Ascending aorta (tissue), 2 donors: ENCODE measurements around the gene RRM2. TPM values are rescaled to one million over a fixed set of nuclear protein-coding genes. Genes with fewer than 3 reads are reported as not detected.

Source experiments
- DNase-seq, 2 donors: peaks; one replicate each; pipeline ENCODE4 v3.0.0-alpha.2; 2019; ENCODE audit warnings: low spot score in 2 of 2
- H3K27ac ChIP-seq, 2 donors: fragments of 200-600 bp; sonication (generic); one replicate each; pipeline ENCODE4 v1.5.1; 2016 to 2017; ENCODE audit warnings: mild to moderate bottlenecking in 1 of 2
- H3K27me3 ChIP-seq: fragments of 200-600 bp; sonication (generic); one replicate; pipeline ENCODE4 v1.5.1; 2017
- H3K36me3 ChIP-seq, 2 donors: fragments of 200-600 bp; sonication (generic); one replicate each; pipeline ENCODE4 v1.5.1; 2016
- H3K4me1 ChIP-seq, 2 donors: fragments of 200-600 bp; sonication (generic); one replicate each; pipeline ENCODE4 v1.5.1; 2016 to 2017; ENCODE audit warnings: mild to moderate bottlenecking in 1 of 2
- H3K4me3 ChIP-seq, 2 donors: fragments of 200-600 bp; sonication (generic); one replicate each; pipeline ENCODE4 v1.5.1; 2016 to 2017; ENCODE audit warnings: mild to moderate bottlenecking in 1 of 2
- H3K9me3 ChIP-seq, 2 donors: fragments of 200-600 bp; sonication (generic); one replicate each; pipeline ENCODE4 v1.5.1; 2016
- CTCF ChIP-seq, 3 experiments: fragments of 200-600 bp in 2 of 3; fragments of 450-650 bp in 1 of 3; sonication (generic) in 2 of 3; IDR thresholded peaks; one replicate each; pipeline ENCODE4 v1.5.1; 2016 to 2019; ENCODE audit warnings: antibody characterized with exemption in 3 of 3, mild to moderate bottlenecking in 1 of 3, moderate library complexity in 1 of 3
- intact Hi-C: fragments of 100-400 bp; cut with DNase I; formaldehyde crosslinking; loops from one replicate; pipeline ENCODE4 v1.15.1; 2023
- total RNA-seq: library from RNA; depleted of rRNA; stranded (reverse); fragments of >200 nt; gene quantifications from one replicate; pipeline ENCODE4 v1.1.0, GENCODE V29; 2016

The RRM2 gene
- total RNA-seq, 1 donor from 2014 or later: not detected

- Histone ChIP-seq H3K9me3 (no peaks in the 10 kb centered on the region), H3K36me3 (no peaks in the 10 kb centered on the region), H3K27ac (no peak overlapping the region), H3K27me3 (no peaks in the 10 kb centered on the region), H3K4me3 (no peak overlapping the region), H3K4me1 (peaks cover 0 to 10% of the 10 kb centered on the region in 2 donors)
- no peak for DNase-seq
- no peak for TF ChIP-seq CTCF (IDR thresholded peaks at IDR 0.05)
- intact Hi-C loops: no loop called here
Measured at GRCh38 chr2:10076988-10077527, 45.5 kb upstream of the RRM2 start.

GRCh38 chr2:10078001-10078400, 44.5 kb upstream of the RRM2 start:
- no peak for TF ChIP-seq CTCF (IDR thresholded peaks at IDR 0.05)
- no peak for DNase-seq
- H3K9me3 ChIP-seq: no peaks in the 10 kb centered on the region
- H3K4me3 ChIP-seq: peak overlapping the region in 1 of 2 donors; percentile 95
- no peak overlapping the region for H3K27ac ChIP-seq
- peaks cover 0 to 10% of the 10 kb centered on the region in 2 donors for H3K4me1 ChIP-seq
- intact Hi-C loops: no loop called here
- no peaks in the 10 kb centered on the region for H3K36me3 ChIP-seq
- no peaks in the 10 kb centered on the region for H3K27me3 ChIP-seq

GRCh38 chr2:10078704-10079265, 43.8 kb upstream of the RRM2 start:
- H3K27me3 ChIP-seq: no peaks in the 10 kb centered on the region
- peak overlapping the region; percentile 84 to 95 for H3K4me3 ChIP-seq
- H3K4me1 ChIP-seq: peaks cover 0 to 10% of the 10 kb centered on the region in 2 donors
- TF ChIP-seq CTCF (IDR thresholded peaks at IDR 0.05): no peak
- no peak for DNase-seq
- H3K9me3 ChIP-seq: no peaks in the 10 kb centered on the region
- H3K36me3 ChIP-seq: no peaks in the 10 kb centered on the region
- intact Hi-C loops: no loop called here
- peak overlapping the region; percentile 85 to 98 for H3K27ac ChIP-seq

GRCh38 chr2:10079266-10079869, 43.2 kb upstream of the RRM2 start:
- no peak for DNase-seq
- Histone ChIP-seq H3K27ac (peak overlapping the region; percentile 85 to 98), H3K4me1 (peaks cover 0 to 10% of the 10 kb centered on the region in 2 donors), H3K36me3 (no peaks in the 10 kb centered on the region), H3K27me3 (no peaks in the 10 kb centered on the region), H3K4me3 (peak overlapping the region; percentile 84 to 95), H3K9me3 (no peaks in the 10 kb centered on the region)
- intact Hi-C loops: no loop called here
- no peak for TF ChIP-seq CTCF (IDR thresholded peaks at IDR 0.05)

- Histone ChIP-seq H3K9me3 (no peaks in the 10 kb centered on the region), H3K4me1 (peaks cover 0 to 10% of the 10 kb centered on the region in 2 donors), H3K36me3 (no peaks in the 10 kb centered on the region), H3K27me3 (no peaks in the 10 kb centered on the region), H3K27ac (peak within 1 kb of the TSS; percentile 85 to 98), H3K4me3 (peak within 1 kb of the TSS; percentile 84 to 95)
- peak in 1 of 3 experiments; percentile 57 for TF ChIP-seq CTCF (IDR thresholded peaks at IDR 0.05)
- DNase-seq: no peak
- intact Hi-C loops: loop anchor here (1.0 to 10.0 kb wide), 5 partner anchors 38 to 367 kb away; partner anchors contain the start of genes KLF11, ODC1 and TAF1B
Measured at GRCh38 chr2:10079870-10080535, 42.5 kb upstream of the RRM2 start, which contains the start of gene CYS1. CYS1 (minus strand) TSS chr2:10080411; CDS start chr2:10080223, 188 bp downstream.
